ENCODE measurements around the gene SECTM1.

The SECTM1 gene

GRCh38 chr17:82280537-82280936 is 53.0 kb downstream of the SECTM1 start:
- no peak for DNase-seq (ENCODE audit: low read depth)

GRCh38 chr17:82278786-82279391 is 54.7 kb downstream of the SECTM1 start:
- no peak for DNase-seq (ENCODE audit: low read depth)

GRCh38 chr17:82278308-82278707 is 55.3 kb downstream of the SECTM1 start:
- no peak for DNase-seq (ENCODE audit: low read depth)

GRCh38 chr17:82277851-82278250 is 55.7 kb downstream of the SECTM1 start:
- DNase-seq (ENCODE audit: low read depth): no peak

GRCh38 chr17:82276938-82277337 is 56.6 kb downstream of the SECTM1 start:
- DNase-seq (ENCODE audit: low read depth): no peak

GRCh38 chr17:82275326-82275725 is 58.2 kb downstream of the SECTM1 start:
- DNase-seq (ENCODE audit: low read depth): no peak

GRCh38 chr17:82274134-82275020 is 59.2 kb downstream of the SECTM1 start:
- no peak for DNase-seq (ENCODE audit: low read depth)

GRCh38 chr17:82273327-82274133 is 60.0 kb downstream of the SECTM1 start, which contains the start of gene CSNK1D:
Gene CSNK1D, minus strand, starts transcription at chr17:82273700. Its CDS starts 319 bp downstream, at chr17:82273381.
- DNase-seq (ENCODE audit: low read depth): peak; percentile 80

- DNase-seq (ENCODE audit: low read depth): no peak
These were observed 60.9 kb downstream of the SECTM1 start for GRCh38 chr17:82272495-82273326.

GRCh38 chr17:82271401-82271800 is 62.2 kb downstream of the SECTM1 start:
- DNase-seq (ENCODE audit: low read depth): no peak
